Measurements from ENCODE around the gene KCNJ14. TPM values are rescaled to one million over a fixed set of nuclear protein-coding genes. Genes with fewer than 3 reads are reported as not detected.

Gene KCNJ14
- polyA plus RNA-seq, 1 experiment, result 0.20 TPM

GRCh38 chr19:48452289-48453190 lies 2.8 kb upstream of the KCNJ14 start:
- DNase-seq (ENCODE audit: low read depth, low spot score), result no peak
- Histone ChIP-seq H3K27me3 (ENCODE audit: control insufficient read depth, insufficient read depth, low read length) (no peaks in the 10 kb centered on the region), H3K27ac (ENCODE audit: low read depth, low read length) (no peak overlapping the region), H3K9me3 (ENCODE audit: control insufficient read depth, insufficient read depth, low read length) (no peaks in the 10 kb centered on the region), H3K4me3 (ENCODE audit: low read depth, low read length) (no peak overlapping the region)
- CTCF ChIA-PET, result no interaction called here
- no peak for TF ChIP-seq CTCF (IDR thresholded peaks at IDR 0.05; ENCODE audit: low read depth, low read length)
- POLR2A ChIA-PET, result no interaction called here

- no peak for DNase-seq (ENCODE audit: low read depth, low spot score)
- POLR2A ChIA-PET, result no interaction called here
- CTCF ChIA-PET, result no interaction called here
Observed at GRCh38 chr19:48454150-48454730, 1.1 kb upstream of the KCNJ14 start.

GRCh38 chr19:48455908-48456562 lies 661 bp downstream of the KCNJ14 start:
- DNase-seq (ENCODE audit: low read depth, low spot score), result no peak
- H3K4me3 ChIP-seq (ENCODE audit: low read depth, low read length), result no peak overlapping the region
- ChIA-PET POLR2A (no interaction called here), CTCF (no interaction called here)
- no peak for TF ChIP-seq CTCF (IDR thresholded peaks at IDR 0.05; ENCODE audit: low read depth, low read length)
- H3K27me3 ChIP-seq (ENCODE audit: control insufficient read depth, insufficient read depth, low read length), result no peaks in the 10 kb centered on the region
- H3K9me3 ChIP-seq (ENCODE audit: control insufficient read depth, insufficient read depth, low read length), result no peaks in the 10 kb centered on the region
- H3K27ac ChIP-seq (ENCODE audit: low read depth, low read length), result no peak overlapping the region

More at GRCh38 chr19:48454150-48454730, 1.1 kb upstream of the KCNJ14 start:
- Histone ChIP-seq H3K27me3 (ENCODE audit: control insufficient read depth, insufficient read depth, low read length) (no peaks in the 10 kb centered on the region), H3K9me3 (ENCODE audit: control insufficient read depth, insufficient read depth, low read length) (no peaks in the 10 kb centered on the region), H3K4me3 (ENCODE audit: low read depth, low read length) (no peak overlapping the region), H3K27ac (ENCODE audit: low read depth, low read length) (no peak overlapping the region)
- TF ChIP-seq CTCF (IDR thresholded peaks at IDR 0.05; ENCODE audit: low read depth, low read length), result no peak

GRCh38 chr19:48456864-48457263 lies 1.5 kb downstream of the KCNJ14 start:
- no peak overlapping the region for H3K4me3 ChIP-seq (ENCODE audit: low read depth, low read length)
- no peaks in the 10 kb centered on the region; the same call in 1 of the 2 replicates for H3K9me3 ChIP-seq (ENCODE audit: control insufficient read depth, insufficient read depth, low read length)
- CTCF ChIA-PET, result interaction anchor here (0.8 kb wide), 1 partner anchor 132 kb away, joined by 3 read pairs; no protein-coding TSS in a partner anchor
- H3K27me3 ChIP-seq (ENCODE audit: control insufficient read depth, insufficient read depth, low read length), result no peaks in the 10 kb centered on the region
- TF ChIP-seq CTCF (IDR thresholded peaks at IDR 0.05; ENCODE audit: low read depth, low read length), result no peak
- POLR2A ChIA-PET, result no interaction called here
- H3K27ac ChIP-seq (ENCODE audit: low read depth, low read length), result no peak overlapping the region
- DNase-seq (ENCODE audit: low read depth, low spot score), result no peak

All from AG04450 (cell line).